Measurements from ENCODE around the gene S100A11. TPM values are rescaled to one million over a fixed set of nuclear protein-coding genes. Genes with fewer than 3 reads are reported as not detected.

S100A11 gene
- polyA plus RNA-seq, 3 donors, result 202 to 295 (median 229) TPM

GRCh38 chr1:152047730-152048415 lies 11.1 kb upstream of the S100A11 start:
- peak; percentile 86 for DNase-seq

GRCh38 chr1:152047413-152047729 lies 10.6 kb upstream of the S100A11 start:
- no peak for DNase-seq

- DNase-seq, result no peak
Observed at GRCh38 chr1:152044386-152044785, 7.6 kb upstream of the S100A11 start.

- DNase-seq, result no peak
Observed at GRCh38 chr1:152043870-152044269, 7.1 kb upstream of the S100A11 start.

- no peak for DNase-seq
Observed at GRCh38 chr1:152042030-152042429, 5.2 kb upstream of the S100A11 start.

- no peak for DNase-seq
Observed at GRCh38 chr1:152039886-152040285, 3.1 kb upstream of the S100A11 start.

- DNase-seq, result no peak
Observed at GRCh38 chr1:152039461-152039860, 2.7 kb upstream of the S100A11 start.

GRCh38 chr1:152038871-152039270 lies 2.1 kb upstream of the S100A11 start:
- DNase-seq, result no peak

GRCh38 chr1:152035539-152036266 lies 1.1 kb downstream of the S100A11 start:
- no peak for DNase-seq

- peak; percentile 71 for DNase-seq
Observed at GRCh38 chr1:152034654-152035538, 1.9 kb downstream of the S100A11 start.

GRCh38 chr1:152034324-152034653 lies 2.5 kb downstream of the S100A11 start:
- no peak for DNase-seq

- DNase-seq, result no peak
Observed at GRCh38 chr1:152029929-152030211, 6.9 kb downstream of the S100A11 start.

- DNase-seq, result no peak
Observed at GRCh38 chr1:152029144-152029928, 7.5 kb downstream of the S100A11 start.

- no peak for DNase-seq
Observed at GRCh38 chr1:152026895-152027294, 9.9 kb downstream of the S100A11 start.

- DNase-seq, result no peak
Observed at GRCh38 chr1:152024223-152024622, 12.6 kb downstream of the S100A11 start.

GRCh38 chr1:152023221-152023620 lies 13.6 kb downstream of the S100A11 start:
- no peak for DNase-seq

GRCh38 chr1:152022474-152022873 lies 14.3 kb downstream of the S100A11 start:
- no peak for DNase-seq

GRCh38 chr1:152021569-152021968 lies 15.2 kb downstream of the S100A11 start:
- no peak for DNase-seq

- no peak for DNase-seq
Observed at GRCh38 chr1:152020849-152021248, 16.0 kb downstream of the S100A11 start.

- DNase-seq, result no peak
Observed at GRCh38 chr1:152018537-152018936, 18.3 kb downstream of the S100A11 start.

- DNase-seq, result no peak
Observed at GRCh38 chr1:152015766-152016165, 21.0 kb downstream of the S100A11 start.

- no peak for DNase-seq
Observed at GRCh38 chr1:152014943-152015342, 21.9 kb downstream of the S100A11 start.
